GM19099 (cell line): ENCODE measurements around the gene LTBP1.

Source experiments
- POLR2A ChIP-seq: IDR thresholded peaks from 3 replicates; pipeline ENCODE4 v1.6.1; 2011; ENCODE audit warnings: low read depth; ENCODE audit not compliant: insufficient read length; ENCODE audit errors: extremely low read depth

Gene LTBP1

DNA sequence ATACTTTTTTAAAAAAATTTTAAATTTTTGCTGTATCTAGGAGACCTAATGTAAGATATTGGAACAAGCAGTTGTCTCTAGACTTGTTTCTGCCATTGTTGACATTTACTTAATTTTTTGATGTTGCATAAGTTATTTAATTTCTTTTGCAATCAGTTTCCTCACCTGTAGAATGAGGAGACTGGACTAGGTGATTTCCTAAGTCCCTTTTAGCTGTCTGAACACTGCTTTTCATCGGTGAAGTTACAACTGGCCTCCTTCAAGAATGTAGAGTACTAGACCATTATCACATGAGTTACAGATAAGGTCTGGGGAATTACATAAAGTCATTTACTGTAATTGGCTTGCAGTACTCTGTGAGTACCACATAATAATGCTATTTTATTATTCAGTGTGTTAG lies 147.6 kb downstream of the LTBP1 start:
- TF ChIP-seq POLR2A, result no peak

GRCh38 chr2:33099989-33100388 lies 153.2 kb downstream of the LTBP1 start:
- no peak for TF ChIP-seq POLR2A

DNA sequence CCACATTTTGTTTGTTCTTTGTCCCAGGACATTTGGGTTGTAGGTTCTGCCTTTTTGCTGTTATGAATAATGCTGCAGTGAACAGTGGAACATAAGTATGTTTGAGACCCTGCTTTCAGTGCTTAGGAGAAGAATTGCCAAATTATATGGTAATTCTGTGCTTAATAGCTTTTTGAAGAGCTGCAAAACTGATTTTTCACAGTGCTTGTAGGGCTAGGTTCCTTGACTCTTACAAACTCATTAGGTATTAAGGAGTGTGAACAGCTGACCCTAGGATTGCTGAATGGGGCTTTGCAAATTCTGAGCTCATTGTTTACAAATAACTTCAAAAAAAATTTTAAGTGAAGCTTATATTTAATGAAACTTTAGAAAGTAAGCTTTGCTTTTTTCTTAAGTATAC lies 154.2 kb downstream of the LTBP1 start:
- no peak for TF ChIP-seq POLR2A

GRCh38 chr2:33104052-33104623 lies 157.4 kb downstream of the LTBP1 start:
- TF ChIP-seq POLR2A, result no peak

GRCh38 chr2:33104726-33105125 lies 158.0 kb downstream of the LTBP1 start:
- no peak for TF ChIP-seq POLR2A

GRCh38 chr2:33106115-33106514 lies 159.4 kb downstream of the LTBP1 start:
- no peak for TF ChIP-seq POLR2A

DNA sequence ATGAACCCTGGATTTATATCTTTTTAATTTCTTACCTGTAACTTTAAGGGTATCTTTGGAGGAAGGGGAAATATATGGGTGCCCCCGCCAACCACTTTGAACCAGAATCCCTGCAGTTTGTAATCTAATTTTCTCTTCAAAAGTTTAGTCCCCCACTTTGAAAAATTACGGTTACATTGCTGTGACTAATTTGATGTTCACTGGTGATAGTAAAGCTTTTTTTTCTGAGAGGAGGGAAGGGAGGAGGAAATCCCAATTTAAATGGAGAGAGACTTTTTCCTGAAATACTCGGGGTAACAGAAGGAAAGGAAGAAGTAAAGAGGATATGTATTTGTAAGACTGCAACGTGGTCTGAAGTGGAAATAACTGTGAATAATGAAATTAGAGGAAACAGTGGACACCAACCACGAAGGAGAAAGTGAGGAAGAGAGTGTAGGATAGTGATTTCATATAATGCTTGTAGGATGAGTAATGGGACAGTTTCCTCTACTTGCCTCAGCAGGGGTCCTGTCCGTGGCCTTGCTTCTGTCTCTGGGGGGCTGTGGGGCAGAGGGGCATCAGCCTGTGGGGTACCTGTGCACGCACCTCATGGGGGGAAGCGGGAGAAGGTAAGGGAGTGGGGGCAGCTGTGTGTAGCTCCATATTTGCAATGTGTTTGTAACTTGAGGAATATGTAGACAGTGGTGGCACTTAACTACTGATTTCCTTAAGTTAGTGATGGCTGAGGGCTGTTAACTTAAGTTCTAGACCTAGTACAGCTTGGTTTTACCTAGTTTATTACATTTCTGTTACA lies 161.1 kb downstream of the LTBP1 start:
- no peak for TF ChIP-seq POLR2A

DNA sequence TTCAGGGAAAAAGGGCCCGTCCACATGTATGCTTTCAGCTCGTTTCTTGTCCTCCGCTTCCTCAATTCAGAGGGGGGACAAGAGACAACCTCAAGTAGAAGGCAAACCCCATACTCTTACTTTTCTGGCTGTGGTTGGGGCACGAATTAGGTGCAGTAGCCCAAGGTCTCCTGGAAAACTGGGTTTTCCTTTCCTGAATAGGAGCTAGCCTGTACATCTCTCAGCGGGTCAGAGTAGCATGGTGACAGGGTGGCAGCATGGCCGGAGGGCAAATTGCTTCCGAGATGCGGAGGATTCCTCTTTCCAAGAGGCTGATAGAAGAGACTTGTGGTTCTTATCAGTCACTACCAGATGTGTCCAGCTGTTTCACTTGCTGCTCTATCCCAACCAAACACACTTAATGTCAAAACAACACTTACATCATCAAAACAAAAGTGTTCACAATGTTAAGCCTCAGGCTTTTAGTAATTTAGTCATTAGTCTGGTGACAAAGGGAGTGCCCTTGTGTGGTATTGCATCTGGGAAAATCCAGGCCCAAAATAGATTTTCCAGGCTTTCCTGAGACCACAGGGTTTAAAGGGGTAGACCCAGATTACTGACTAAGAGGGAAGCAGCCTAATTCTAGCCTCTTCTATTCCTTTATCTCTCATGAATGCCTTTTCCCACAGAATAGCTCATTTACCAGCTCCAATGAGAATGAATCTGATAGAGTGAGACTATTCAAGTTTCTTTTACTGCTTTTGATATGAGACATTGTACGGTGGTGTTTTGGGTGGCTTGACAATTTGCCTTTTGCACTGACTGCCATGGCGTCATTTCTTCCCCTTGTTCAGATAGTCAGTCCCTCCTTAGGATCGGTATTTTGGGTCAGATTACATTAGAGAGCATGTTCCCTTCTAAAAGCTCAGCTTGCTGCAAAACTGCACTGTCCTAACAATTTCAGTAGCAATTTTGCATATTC lies 162.0 kb downstream of the LTBP1 start:
- no peak for TF ChIP-seq POLR2A

GRCh38 chr2:33110461-33110860 lies 163.7 kb downstream of the LTBP1 start:
- no peak for TF ChIP-seq POLR2A

GRCh38 chr2:33111002-33111446 lies 164.3 kb downstream of the LTBP1 start:
- TF ChIP-seq POLR2A, result no peak

DNA sequence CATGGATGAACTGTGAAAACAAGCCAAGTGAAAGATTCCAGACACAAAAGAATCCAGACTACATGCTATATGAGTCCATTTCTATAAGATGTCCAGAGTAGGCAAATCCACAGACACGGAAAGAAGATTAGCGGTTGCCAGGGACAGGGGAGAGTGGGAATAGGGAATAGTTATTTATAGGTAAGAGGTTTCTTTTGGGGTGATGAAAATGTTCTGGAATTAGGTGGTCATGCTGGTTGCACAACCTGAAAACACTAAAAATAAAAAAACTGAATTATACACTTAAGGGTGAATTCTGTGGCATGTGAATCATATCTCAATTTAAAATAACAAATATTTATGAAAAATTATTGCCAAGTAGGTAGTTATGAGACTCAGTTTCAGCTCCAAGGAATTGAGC lies 168.4 kb downstream of the LTBP1 start:
- no peak for TF ChIP-seq POLR2A

DNA sequence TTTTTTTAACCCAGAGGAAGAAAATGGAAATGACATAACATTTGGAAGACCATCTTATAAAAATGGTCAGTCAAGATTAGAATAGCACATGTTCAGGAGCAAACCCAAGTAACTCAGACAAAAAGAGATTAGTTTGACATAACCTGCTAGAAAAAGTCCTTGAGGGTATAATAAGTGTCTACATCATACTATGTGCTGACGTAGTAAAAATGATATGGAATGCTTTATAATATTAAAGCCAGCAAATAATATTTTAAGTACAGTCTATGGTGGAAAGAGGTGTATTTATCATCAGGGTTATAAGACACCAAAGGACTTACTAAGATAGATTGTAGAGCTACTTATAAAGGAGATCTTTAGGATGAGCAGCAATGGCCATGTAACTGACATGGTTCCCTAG lies 169.0 kb downstream of the LTBP1 start:
- no peak for TF ChIP-seq POLR2A

DNA sequence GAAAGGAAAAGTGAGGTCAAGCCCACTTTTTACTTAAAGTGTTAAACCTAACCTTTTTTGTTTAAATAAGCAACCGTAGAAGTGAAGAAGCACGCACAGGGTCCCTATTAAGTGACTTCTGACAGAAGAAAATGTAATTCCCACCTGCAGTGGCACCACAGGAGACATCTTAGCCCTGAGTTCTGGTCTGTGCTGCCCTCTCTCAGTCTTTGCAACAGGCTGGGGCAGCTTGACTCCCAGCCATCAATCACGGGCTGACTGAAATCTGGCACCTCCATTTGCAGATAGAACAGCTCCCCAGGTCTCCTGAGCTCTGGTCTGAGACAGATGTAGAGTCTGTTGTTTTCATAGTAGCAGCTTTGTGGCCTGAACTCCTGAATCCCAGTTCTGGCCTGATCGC lies 170.0 kb downstream of the LTBP1 start:
- no peak for TF ChIP-seq POLR2A

DNA sequence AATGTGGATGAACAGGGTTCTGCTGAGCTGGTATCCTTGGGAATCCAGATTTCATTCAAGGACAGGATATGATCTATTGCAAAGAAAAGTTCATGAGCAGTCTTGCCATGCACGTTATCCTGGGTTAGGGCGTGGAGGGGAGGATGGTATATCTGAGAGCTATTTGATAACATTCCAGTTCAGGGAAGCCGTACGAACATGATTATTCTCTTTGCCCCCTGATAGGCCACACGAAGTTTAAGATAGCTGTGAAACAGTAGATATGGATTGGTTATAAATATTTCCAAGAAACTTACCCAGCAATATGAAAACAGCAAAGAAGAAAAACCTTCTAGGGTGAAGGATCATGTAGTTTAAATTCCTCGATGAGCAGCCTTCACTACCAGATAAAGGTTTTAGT lies 171.9 kb downstream of the LTBP1 start:
- no peak for TF ChIP-seq POLR2A

DNA sequence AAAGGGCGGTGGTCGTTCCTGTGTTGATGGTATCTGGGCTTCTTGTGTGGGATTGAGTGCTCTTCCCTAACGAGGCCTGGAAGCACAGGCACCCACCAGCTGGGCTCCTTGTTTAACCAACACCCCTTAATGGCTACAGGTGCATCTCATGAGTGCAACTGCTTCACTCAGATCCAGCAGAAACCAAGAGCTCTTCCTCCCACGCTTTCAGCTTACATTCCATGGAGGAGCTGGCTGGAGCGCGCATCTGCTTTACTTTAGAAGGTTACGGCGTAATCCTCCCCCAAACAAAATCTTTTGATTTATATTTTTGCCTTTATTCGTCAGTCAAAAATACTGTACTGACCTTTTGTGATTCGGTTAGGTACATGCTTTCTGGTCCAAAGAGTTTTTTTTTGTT lies 174.7 kb downstream of the LTBP1 start:
- no peak for TF ChIP-seq POLR2A
